ENCODE data around the gene IKZF3.

DNA sequence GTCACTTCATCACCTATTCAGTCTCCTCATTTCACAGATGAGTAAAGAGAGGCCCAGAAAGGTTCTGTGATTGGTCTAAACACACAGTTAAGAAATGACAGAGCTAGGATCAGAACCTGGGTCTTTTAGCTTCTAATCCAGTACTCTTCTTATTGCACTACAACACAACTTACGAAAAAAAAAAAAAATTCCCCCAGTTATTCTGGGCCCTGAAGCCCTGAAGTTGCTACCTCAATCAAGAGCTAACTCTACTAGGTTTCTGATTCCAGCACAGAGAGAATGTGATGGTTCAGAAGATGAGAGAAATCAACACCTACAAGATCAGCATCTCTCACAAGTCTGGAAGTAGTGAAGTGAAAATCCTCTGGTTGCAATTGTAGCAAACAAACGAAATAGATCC lies 89.1 kb downstream of the IKZF3 start:
- TF ChIP-seq TAF1 (IDR thresholded peaks at IDR 0.05; ENCODE audit: borderline replicate concordance, low read depth, low read length) = no peak
- no peak for TF ChIP-seq POLR2A (IDR thresholded peaks at IDR 0.05; ENCODE audit: low read depth, low read length)
- no peak for TF ChIP-seq POLR2AphosphoS5 (IDR thresholded peaks at IDR 0.05; ENCODE audit: low read depth, low read length)
